Measurements from ENCODE around the gene PROKR2. TPM values are rescaled to one million over a fixed set of nuclear protein-coding genes. Genes with fewer than 3 reads are reported as not detected.

Gene PROKR2
- total and polyA plus RNA-seq, 9 donors: 0.23 to 0.34 TPM; not detected in 7

- WGBS (ENCODE audit: insufficient coverage): 32% methylated on average over 3 of the region's 11 CpGs
- H3K9me3 ChIP-seq (replicated peaks; ENCODE audit: control insufficient read depth, low read depth, low read length): no peaks in the 10 kb centered on the region
- H3K36me3 ChIP-seq (ENCODE audit: control insufficient read depth, insufficient read depth, low read length): no peaks in the 10 kb centered on the region
- DNase-seq: no peak
- no peak overlapping the region for H3K27ac ChIP-seq (ENCODE audit: low read length)
- H3K27me3 ChIP-seq (ENCODE audit: control insufficient read depth, insufficient read depth, low read length): peaks cover 5% of the 10 kb centered on the region
- no peaks in the 10 kb centered on the region for H3K4me1 ChIP-seq (ENCODE audit: control insufficient read depth, insufficient read depth, low read length)
- no peak overlapping the region for H3K4me3 ChIP-seq (ENCODE audit: low read length)
Measured at GRCh38 chr20:5297280-5298004, 19.3 kb downstream of the PROKR2 start.

GRCh38 chr20:5290596-5290995 is 26.2 kb downstream of the PROKR2 start:
- DNase-seq: no peak
- Histone ChIP-seq H3K4me1 (ENCODE audit: control insufficient read depth, insufficient read depth, low read length) (no peaks in the 10 kb centered on the region), H3K27ac (ENCODE audit: low read length) (no peak overlapping the region), H3K36me3 (ENCODE audit: control insufficient read depth, insufficient read depth, low read length) (no peaks in the 10 kb centered on the region), H3K9me3 (replicated peaks; ENCODE audit: control insufficient read depth, low read depth, low read length) (no peaks in the 10 kb centered on the region), H3K27me3 (ENCODE audit: control insufficient read depth, insufficient read depth, low read length) (no peaks in the 10 kb centered on the region), H3K4me3 (ENCODE audit: low read length) (no peak overlapping the region)
- WGBS (ENCODE audit: insufficient coverage): no CpG with 5 or more reads among the region's 6 CpGs

GRCh38 chr20:5282561-5282960 is 34.2 kb downstream of the PROKR2 start:
- H3K27ac ChIP-seq (ENCODE audit: low read length): no peak overlapping the region
- H3K27me3 ChIP-seq (ENCODE audit: control insufficient read depth, insufficient read depth, low read length): no peaks in the 10 kb centered on the region
- H3K9me3 ChIP-seq (replicated peaks; ENCODE audit: control insufficient read depth, low read depth, low read length): no peaks in the 10 kb centered on the region
- 58% methylated on average over 3 of the region's 4 CpGs for WGBS (ENCODE audit: insufficient coverage)
- DNase-seq: no peak
- no peak overlapping the region for H3K4me3 ChIP-seq (ENCODE audit: low read length)
- H3K36me3 ChIP-seq (ENCODE audit: control insufficient read depth, insufficient read depth, low read length): no peaks in the 10 kb centered on the region
- no peaks in the 10 kb centered on the region for H3K4me1 ChIP-seq (ENCODE audit: control insufficient read depth, insufficient read depth, low read length)

- no peak for DNase-seq
- H3K4me1 ChIP-seq (ENCODE audit: control insufficient read depth, insufficient read depth, low read length): no peaks in the 10 kb centered on the region
- H3K27ac ChIP-seq (ENCODE audit: low read length): no peak overlapping the region
- H3K27me3 ChIP-seq (ENCODE audit: control insufficient read depth, insufficient read depth, low read length): no peaks in the 10 kb centered on the region
- H3K4me3 ChIP-seq (ENCODE audit: low read length): no peak overlapping the region
- H3K36me3 ChIP-seq (ENCODE audit: control insufficient read depth, insufficient read depth, low read length): no peaks in the 10 kb centered on the region
- H3K9me3 ChIP-seq (replicated peaks; ENCODE audit: control insufficient read depth, low read depth, low read length): no peaks in the 10 kb centered on the region
Measured at GRCh38 chr20:5279661-5280060, 37.1 kb downstream of the PROKR2 start.

GRCh38 chr20:5272268-5272667 is 44.5 kb downstream of the PROKR2 start:
- DNase-seq: no peak
- Histone ChIP-seq H3K27ac (ENCODE audit: low read length) (no peak overlapping the region), H3K4me3 (ENCODE audit: low read length) (no peak overlapping the region), H3K9me3 (replicated peaks; ENCODE audit: control insufficient read depth, low read depth, low read length) (no peaks in the 10 kb centered on the region), H3K4me1 (ENCODE audit: control insufficient read depth, insufficient read depth, low read length) (no peaks in the 10 kb centered on the region), H3K27me3 (ENCODE audit: control insufficient read depth, insufficient read depth, low read length) (no peaks in the 10 kb centered on the region), H3K36me3 (ENCODE audit: control insufficient read depth, insufficient read depth, low read length) (no peaks in the 10 kb centered on the region)
- no CpG with 5 or more reads among the region's 4 CpGs for WGBS (ENCODE audit: insufficient coverage)

GRCh38 chr20:5270603-5271002 is 46.2 kb downstream of the PROKR2 start:
- H3K9me3 ChIP-seq (replicated peaks; ENCODE audit: control insufficient read depth, low read depth, low read length): no peaks in the 10 kb centered on the region
- 83% methylated on average over 3 of the region's 5 CpGs for WGBS (ENCODE audit: insufficient coverage)
- H3K4me3 ChIP-seq (ENCODE audit: low read length): no peak overlapping the region
- DNase-seq: no peak
- no peaks in the 10 kb centered on the region for H3K4me1 ChIP-seq (ENCODE audit: control insufficient read depth, insufficient read depth, low read length)
- H3K27ac ChIP-seq (ENCODE audit: low read length): no peak overlapping the region
- H3K36me3 ChIP-seq (ENCODE audit: control insufficient read depth, insufficient read depth, low read length): no peaks in the 10 kb centered on the region
- no peaks in the 10 kb centered on the region for H3K27me3 ChIP-seq (ENCODE audit: control insufficient read depth, insufficient read depth, low read length)

- Histone ChIP-seq H3K4me3 (ENCODE audit: low read length) (no peak overlapping the region), H3K9me3 (replicated peaks; ENCODE audit: control insufficient read depth, low read depth, low read length) (no peaks in the 10 kb centered on the region), H3K4me1 (ENCODE audit: control insufficient read depth, insufficient read depth, low read length) (no peaks in the 10 kb centered on the region), H3K27ac (ENCODE audit: low read length) (no peak overlapping the region), H3K27me3 (ENCODE audit: control insufficient read depth, insufficient read depth, low read length) (no peaks in the 10 kb centered on the region), H3K36me3 (ENCODE audit: control insufficient read depth, insufficient read depth, low read length) (no peaks in the 10 kb centered on the region)
- DNase-seq: no peak
- 100% methylated on average over 1 of the region's 3 CpGs for WGBS (ENCODE audit: insufficient coverage)
Measured at GRCh38 chr20:5268449-5268848, 48.3 kb downstream of the PROKR2 start.

GRCh38 chr20:5267092-5267491 is 49.7 kb downstream of the PROKR2 start:
- no CpG with 5 or more reads among the region's 1 CpG for WGBS (ENCODE audit: insufficient coverage)

More at GRCh38 chr20:5267092-5267491, 49.7 kb downstream of the PROKR2 start:
- DNase-seq: no peak
- no peak overlapping the region for H3K27ac ChIP-seq (ENCODE audit: low read length)
- no peaks in the 10 kb centered on the region for H3K36me3 ChIP-seq (ENCODE audit: control insufficient read depth, insufficient read depth, low read length)
- no peaks in the 10 kb centered on the region for H3K4me1 ChIP-seq (ENCODE audit: control insufficient read depth, insufficient read depth, low read length)
- no peaks in the 10 kb centered on the region for H3K27me3 ChIP-seq (ENCODE audit: control insufficient read depth, insufficient read depth, low read length)
- H3K9me3 ChIP-seq (replicated peaks; ENCODE audit: control insufficient read depth, low read depth, low read length): no peaks in the 10 kb centered on the region
- no peak overlapping the region for H3K4me3 ChIP-seq (ENCODE audit: low read length)

Other genes starting within 250 kb of the PROKR2 start
- 78.9 TPM for gene TMEM230, start 203.9 kb downstream of the PROKR2 start, total RNA-seq
- 100 to 1,000 TPM in 1 of 8 donors, 10 to 100 TPM in 7; 80.8 to 101 (median 86.7) TPM for gene TMEM230, start 203.9 kb downstream of the PROKR2 start, polyA plus RNA-seq (ENCODE audit: insufficient read depth in 1 of 8, insufficient read length in 8 of 8, low replicate concordance in 1 of 8)
- 65.2 TPM for gene PCNA, start 197.0 kb downstream of the PROKR2 start, total RNA-seq
- 10 to 100 TPM; 66.1 to 96.1 (median 76.3) TPM for gene PCNA, start 197.0 kb downstream of the PROKR2 start, polyA plus RNA-seq (ENCODE audit: insufficient read depth in 1 of 8, insufficient read length in 8 of 8, low replicate concordance in 1 of 8)
- gene CDS2, start 189.9 kb downstream of the PROKR2 start, total RNA-seq: 17.9 TPM
- 10 to 100 TPM; 15.6 to 20.9 (median 18.6) TPM for gene CDS2, start 189.9 kb downstream of the PROKR2 start, polyA plus RNA-seq (ENCODE audit: insufficient read depth in 1 of 8, insufficient read length in 8 of 8, low replicate concordance in 1 of 8)